B cell (primary cell): ENCODE results near the gene AMIGO1. TPM values are rescaled to one million over a fixed set of nuclear protein-coding genes. Genes with fewer than 3 reads are reported as not detected.

ENCODE experiments used
- ATAC-seq: fragments of 200-7000 bp; cut with Tn5 transposase; one replicate; pipeline ENCODE4 v1.10.0; 2021; ENCODE audit warnings: low read depth, mild to moderate bottlenecking, moderate number of reproducible peaks, moderate library complexity
- CTCF ChIA-PET: fragments of 350-600 bp; sonication (Branson Sonifier 250); formaldehyde crosslinking; loops from one replicate; lab custom pipeline; 2021; ENCODE audit warnings: antibody characterized with exemption, inconsistent platforms; lab: Charles Lee
- POLR2A ChIA-PET: fragments of 350-600 bp; sonication (Branson Sonifier 250); formaldehyde crosslinking; loops from one replicate; lab custom pipeline; 2021; ENCODE audit warnings: antibody characterized with exemption; lab: Charles Lee
- DNase-seq: peaks from one replicate; pipeline ENCODE4 v3.0.0; 2013
- H2AFZ ChIP-seq: 2 replicates; pipeline ENCODE4 v1.6.1; 2012; ENCODE audit warnings: mild to moderate bottlenecking, low read depth, low read length; ENCODE audit not compliant: insufficient read depth, poor library complexity, severe bottlenecking
- H3K27ac ChIP-seq, 2 donors: 1 replicate in 1 of 2; 2 replicates in 1 of 2; pipeline ENCODE4 v1.5.1; 2012 to 2013; ENCODE audit warnings: low read length in 2 of 2, mild to moderate bottlenecking in 2 of 2, moderate library complexity in 1 of 2
- H3K27me3 ChIP-seq, 4 experiments: fragments of 200-600 bp in 1 of 4; sonication (generic) in 1 of 4; replicated peaks in 1 of 4; 1 replicate in 2 of 4; 2 replicates in 2 of 4; pipeline versions ENCODE4 v1.6.1 to v1.7.0; 2013 to 2016; ENCODE audit warnings: low read length in 3 of 4, mild to moderate bottlenecking in 2 of 4, mixed read lengths in 1 of 4, moderate library complexity in 1 of 4; ENCODE audit not compliant: insufficient read depth in 4 of 4, control insufficient read depth in 3 of 4; ENCODE audit errors: control extremely low read depth in 1 of 4
- H3K36me3 ChIP-seq, 2 experiments: replicated peaks in 1 of 2; 1 replicate in 1 of 2; 2 replicates in 1 of 2; pipeline versions ENCODE4 v1.6.1 to v1.7.1; 2013; ENCODE audit warnings: low read length in 1 of 2; ENCODE audit not compliant: insufficient read depth in 2 of 2, control insufficient read depth in 1 of 2; ENCODE audit errors: control extremely low read depth in 1 of 2, extremely low read depth in 1 of 2
- H3K4me1 ChIP-seq, 2 donors: fragments of 200-600 bp in 1 of 2; sonication (generic) in 1 of 2; 1 replicate in 1 of 2; 2 replicates in 1 of 2; pipeline versions ENCODE4 v1.5.1 to v1.6.1; 2013 to 2017; ENCODE audit warnings: low read length in 2 of 2; ENCODE audit not compliant: control insufficient read depth in 2 of 2, insufficient read depth in 2 of 2
- H3K4me2 ChIP-seq: replicated peaks from 2 replicates; pipeline ENCODE3; 2012; ENCODE audit warnings: mild to moderate bottlenecking, low read depth, low read length; ENCODE audit not compliant: poor library complexity, severe bottlenecking
- H3K4me3 ChIP-seq, 5 experiments: fragments of 200-600 bp in 1 of 5; sonication (generic) in 1 of 5; 1 replicate in 3 of 5; 2 replicates in 2 of 5; pipeline versions ENCODE4 v1.5.1 to v1.7.0; 2011 to 2016; ENCODE audit warnings: low read length in 4 of 5, mild to moderate bottlenecking in 4 of 5, low read depth in 2 of 5, control low read depth in 1 of 5, moderate library complexity in 1 of 5; ENCODE audit not compliant: insufficient read depth in 1 of 5; ENCODE audit errors: control extremely low read depth in 1 of 5, extremely low read depth in 1 of 5
- H3K79me2 ChIP-seq: fragments of 200-600 bp; sonication (generic); one replicate; pipeline ENCODE4 v1.6.0; 2016; ENCODE audit warnings: low read length; ENCODE audit not compliant: control insufficient read depth, insufficient read depth
- H3K9ac ChIP-seq: fragments of 200-600 bp; sonication (generic); 2 replicates; pipeline ENCODE4 v1.6.1; 2017; ENCODE audit warnings: mild to moderate bottlenecking, low read length, moderate library complexity
- H3K9me3 ChIP-seq, 3 donors: one replicate each; pipeline versions ENCODE4 v1.6.1 to v1.7.1; 2013; ENCODE audit warnings: low read length in 2 of 3; ENCODE audit not compliant: control insufficient read depth in 2 of 3, insufficient read depth in 1 of 3; ENCODE audit errors: control extremely low read depth in 1 of 3
- H4K20me1 ChIP-seq: 2 replicates; pipeline ENCODE4 v1.6.0; 2012; ENCODE audit warnings: mild to moderate bottlenecking, low read length; ENCODE audit not compliant: insufficient read depth, control insufficient read depth, poor library complexity, severe bottlenecking
- H3K27ac Mint-ChIP-seq: one replicate; pipeline ENCODE4 v1.8.0; 2021; ENCODE audit warnings: mixed read lengths
- H3K27me3 Mint-ChIP-seq: one replicate; pipeline ENCODE4 v1.8.0; 2021; ENCODE audit warnings: mixed read lengths
- H3K4me1 Mint-ChIP-seq: one replicate; pipeline ENCODE4 v1.8.0; 2021; ENCODE audit warnings: mixed read lengths
- H3K4me3 Mint-ChIP-seq: one replicate; pipeline ENCODE4 v1.8.0; 2021; ENCODE audit warnings: mixed read lengths
- H3K9me3 Mint-ChIP-seq: one replicate; pipeline ENCODE4 v1.8.0; 2022; ENCODE audit warnings: mixed read lengths; ENCODE audit not compliant: insufficient read depth
- CTCF ChIP-seq: fragments of 200-600 bp; IDR thresholded peaks from one replicate; pipeline ENCODE4 v1.8.0; 2022; ENCODE audit warnings: antibody characterized with exemption, mild to moderate bottlenecking
- EZH2 ChIP-seq: IDR thresholded peaks from 2 replicates; pipeline ENCODE4 v1.6.1; 2012; ENCODE audit warnings: borderline replicate concordance, low read depth, mild to moderate bottlenecking, moderate library complexity, low read length; ENCODE audit not compliant: insufficient read depth, poor library complexity, severe bottlenecking
- WGBS: methylation state at CpG from one replicate; pipeline ENCODE4 v1.1.5; 2013; ENCODE audit warnings: missing lambda C conversion rate; ENCODE audit not compliant: insufficient coverage; 5-methylcytosine and 5-hydroxymethylcytosine counted together
- intact Hi-C: fragments of 100-400 bp; cut with micrococcal nuclease; formaldehyde crosslinking; loops from one replicate; pipeline ENCODE4 v1.10.0; 2022
- polyA plus RNA-seq: library from polyadenylated mRNA; depleted of rRNA; stranded (reverse); fragments of >200 nt; gene quantifications from 2 replicates; pipeline ENCODE4 v1.2.3, GENCODE V29; 2012
- total RNA-seq, 2 donors: library from RNA; stranded (reverse); fragments of 120-200 nt in 1 of 2; gene quantifications; 1 replicate in 1 of 2; 2 replicates in 1 of 2; pipeline versions ENCODE4 v1.2.3 to v1.2.4, GENCODE V29; 2013 to 2022

Gene AMIGO1
- total and polyA plus RNA-seq, 2 donors (not counting 1 experiment from before 2014, with no cell fraction given): 0.19 to 2.4 TPM

GRCh38 chr1:109543988-109544735, 34.6 kb upstream of the AMIGO1 start:
- no peaks in the 10 kb centered on the region for H3K9me3 ChIP-seq
- H3K36me3 ChIP-seq: no peaks in the 10 kb centered on the region
- H3K27me3 ChIP-seq: no peaks in the 10 kb centered on the region
- Mint-ChIP-seq H3K4me1 (peaks cover 26% of the 10 kb centered on the region), H3K9me3 (no peaks in the 10 kb centered on the region), H3K27me3 (peaks cover 3% of the 10 kb centered on the region), H3K27ac (no peak overlapping the region), H3K4me3 (no peak overlapping the region)
- no peak for DNase-seq
- ChIA-PET POLR2A (no interaction called here), CTCF (interaction anchor here (0.8 to 7.8 kb wide), 9 partner anchors 12 to 442 kb away, joined by 3 to 276 read pairs (median 8); partner anchors contain the start of genes AHCYL1 and ATXN7L2)
- H3K4me2 ChIP-seq: no peak overlapping the region
- peaks cover 6% of the 10 kb centered on the region for H4K20me1 ChIP-seq
- H3K27ac ChIP-seq: no peak overlapping the region
- H3K4me3 ChIP-seq: no peak overlapping the region
- intact Hi-C loops: no loop called here
- ATAC-seq: no peak
- H3K9ac ChIP-seq: no peak overlapping the region
- WGBS: 91% methylated on average over 14 of the region's 14 CpGs
- peaks cover 16 to 19% of the 10 kb centered on the region in 2 donors for H3K4me1 ChIP-seq
- no peak overlapping the region for H2AFZ ChIP-seq
- TF ChIP-seq EZH2 (no peak), CTCF (no peak)
- H3K79me2 ChIP-seq: peaks cover 27% of the 10 kb centered on the region
